ENCODE data around the gene APBA2.

Gene APBA2

DNA sequence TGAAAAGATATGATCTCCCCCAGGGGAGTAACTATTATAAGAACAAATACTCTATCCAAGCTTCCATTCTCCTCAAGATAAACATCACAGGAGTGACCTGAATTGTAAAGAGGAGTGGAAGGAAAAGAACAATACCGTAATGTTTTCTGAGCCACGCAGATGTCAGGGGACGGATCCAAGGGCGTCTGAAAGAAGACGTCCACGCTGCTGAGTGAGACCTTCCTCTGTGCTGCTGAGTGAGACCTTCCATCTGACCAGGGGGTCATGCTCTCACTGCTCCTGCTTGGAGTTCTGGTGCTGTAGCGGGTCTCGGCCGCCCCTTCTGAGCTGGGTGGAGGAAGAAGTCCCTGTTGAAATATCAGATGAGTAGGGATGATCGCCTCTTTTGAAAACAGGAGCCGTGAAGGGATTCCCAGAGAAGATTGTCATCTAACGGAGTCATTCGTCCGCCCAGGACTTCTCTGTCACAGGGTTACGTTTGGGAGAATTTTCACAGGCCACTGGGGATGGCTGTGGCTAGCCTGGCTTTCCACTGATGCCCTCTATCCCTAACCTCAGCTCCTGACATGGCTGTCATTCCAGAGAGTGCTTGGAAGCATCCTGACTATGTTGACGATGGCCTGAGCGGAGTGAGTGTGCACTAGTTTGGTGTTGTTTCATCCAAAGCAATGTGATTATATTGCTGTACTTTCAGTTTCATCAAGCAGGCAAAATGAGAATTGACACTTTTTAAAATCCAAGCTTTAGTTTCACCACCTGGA lies 184.9 kb downstream of the APBA2 start:
- TF ChIP-seq, protein P1, sequence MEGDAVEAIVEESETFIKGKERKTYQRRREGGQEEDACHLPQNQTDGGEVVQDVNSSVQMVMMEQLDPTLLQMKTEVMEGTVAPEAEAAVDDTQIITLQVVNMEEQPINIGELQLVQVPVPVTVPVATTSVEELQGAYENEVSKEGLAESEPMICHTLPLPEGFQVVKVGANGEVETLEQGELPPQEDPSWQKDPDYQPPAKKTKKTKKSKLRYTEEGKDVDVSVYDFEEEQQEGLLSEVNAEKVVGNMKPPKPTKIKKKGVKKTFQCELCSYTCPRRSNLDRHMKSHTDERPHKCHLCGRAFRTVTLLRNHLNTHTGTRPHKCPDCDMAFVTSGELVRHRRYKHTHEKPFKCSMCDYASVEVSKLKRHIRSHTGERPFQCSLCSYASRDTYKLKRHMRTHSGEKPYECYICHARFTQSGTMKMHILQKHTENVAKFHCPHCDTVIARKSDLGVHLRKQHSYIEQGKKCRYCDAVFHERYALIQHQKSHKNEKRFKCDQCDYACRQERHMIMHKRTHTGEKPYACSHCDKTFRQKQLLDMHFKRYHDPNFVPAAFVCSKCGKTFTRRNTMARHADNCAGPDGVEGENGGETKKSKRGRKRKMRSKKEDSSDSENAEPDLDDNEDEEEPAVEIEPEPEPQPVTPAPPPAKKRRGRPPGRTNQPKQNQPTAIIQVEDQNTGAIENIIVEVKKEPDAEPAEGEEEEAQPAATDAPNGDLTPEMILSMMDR (conservative IDR thresholded peaks at IDR 0.05; ENCODE audit: low read length), result no peak
- TF ChIP-seq EZH2phosphoT487 (IDR thresholded peaks at IDR 0.05; ENCODE audit: borderline replicate concordance), result no peak
- Histone ChIP-seq H3K4me3 (ENCODE audit: low read length, poor library complexity, severe bottlenecking) (no peak overlapping the region), H3K79me2 (ENCODE audit: insufficient read depth, low read length) (peaks cover 50% of the 10 kb centered on the region; the same call in 1 of the 2 replicates), H3K36me3 (ENCODE audit: insufficient read depth, low read length) (peaks cover 25% of the 10 kb centered on the region; the same call in 1 of the 2 replicates), H3K4me1 (ENCODE audit: insufficient read depth, low read length, poor library complexity, severe bottlenecking) (peaks cover 20% of the 10 kb centered on the region), H4K20me1 (ENCODE audit: insufficient read depth, low read length, poor library complexity, severe bottlenecking) (peaks cover 15% of the 10 kb centered on the region), H3F3A (ENCODE audit: low read depth) (peaks cover 3% of the 10 kb centered on the region; the same call in 1 of the 2 replicates), H3K27me3 (ENCODE audit: insufficient read depth, low read length, poor library complexity, severe bottlenecking) (no peaks in the 10 kb centered on the region), H2AFZ (ENCODE audit: low read length) (no peak overlapping the region), H3K4me2 (ENCODE audit: low read depth, low read length, poor library complexity, severe bottlenecking) (no peak overlapping the region), H3K9me2 (replicated peaks; ENCODE audit: low read depth, low read length) (no peaks in the 10 kb centered on the region), H3K9ac (ENCODE audit: low read depth, low read length, poor library complexity, severe bottlenecking) (no peak overlapping the region), H3K9me3 (ENCODE audit: insufficient read depth, low read depth, low read length) (no peaks in the 10 kb centered on the region)

DNA sequence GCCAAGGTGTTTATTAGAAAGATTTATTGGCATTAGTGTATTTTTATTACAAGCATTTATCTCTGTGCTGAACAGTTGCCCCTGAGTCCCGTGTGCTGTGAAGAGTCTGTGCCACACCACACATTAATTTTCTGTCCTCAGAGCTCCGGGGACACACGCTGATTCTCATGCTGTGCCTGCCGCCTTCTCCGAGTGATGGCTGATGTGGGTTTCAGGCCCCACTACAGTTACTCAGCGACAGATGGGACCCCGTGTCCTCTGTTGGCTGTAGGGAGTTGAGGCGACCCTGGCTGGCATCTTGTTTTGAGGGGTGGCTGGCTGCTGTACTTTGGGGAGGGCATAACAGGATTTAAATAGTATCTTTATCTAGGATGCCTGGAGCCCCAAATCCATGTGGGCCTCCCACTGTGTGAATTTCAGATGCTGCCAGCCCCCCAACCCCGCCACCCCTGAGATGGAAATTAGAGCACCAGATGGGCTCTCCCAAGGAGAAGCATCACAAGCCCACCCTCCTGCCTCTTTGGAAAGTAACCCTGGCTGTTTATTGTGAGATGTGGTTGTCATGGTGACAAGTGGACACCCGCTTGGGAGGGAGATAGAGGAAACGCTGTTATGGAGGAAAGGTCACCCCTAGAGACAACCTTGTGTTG lies 185.6 kb downstream of the APBA2 start:
- no peaks in the 10 kb centered on the region for H3K9me3 ChIP-seq (ENCODE audit: insufficient read depth, low read depth, low read length)
- no peak overlapping the region for H3K4me3 ChIP-seq (ENCODE audit: low read length, poor library complexity, severe bottlenecking)
- H3K27me3 ChIP-seq (ENCODE audit: insufficient read depth, low read length, poor library complexity, severe bottlenecking), result no peaks in the 10 kb centered on the region
- H3K9me2 ChIP-seq (replicated peaks; ENCODE audit: low read depth, low read length), result no peaks in the 10 kb centered on the region
- peaks cover 45% of the 10 kb centered on the region; the same call in 1 of the 2 replicates for H3K79me2 ChIP-seq (ENCODE audit: insufficient read depth, low read length)
- no peak overlapping the region for H3K9ac ChIP-seq (ENCODE audit: low read depth, low read length, poor library complexity, severe bottlenecking)
- H3K4me2 ChIP-seq (ENCODE audit: low read depth, low read length, poor library complexity, severe bottlenecking), result no peak overlapping the region
- H2AFZ ChIP-seq (ENCODE audit: low read length), result no peak overlapping the region
- peaks cover 3% of the 10 kb centered on the region; the same call in 1 of the 2 replicates for H3F3A ChIP-seq (ENCODE audit: low read depth)
- H3K36me3 ChIP-seq (ENCODE audit: insufficient read depth, low read length), result peaks cover 32% of the 10 kb centered on the region; the same call in 1 of the 2 replicates
- H3K4me1 ChIP-seq (ENCODE audit: insufficient read depth, low read length, poor library complexity, severe bottlenecking), result peaks cover 13% of the 10 kb centered on the region
- TF ChIP-seq EZH2phosphoT487 (IDR thresholded peaks at IDR 0.05; ENCODE audit: borderline replicate concordance), result no peak
- TF ChIP-seq, protein P1 (conservative IDR thresholded peaks at IDR 0.05; ENCODE audit: low read length), result no peak
- H4K20me1 ChIP-seq (ENCODE audit: insufficient read depth, low read length, poor library complexity, severe bottlenecking), result peaks cover 8% of the 10 kb centered on the region

DNA sequence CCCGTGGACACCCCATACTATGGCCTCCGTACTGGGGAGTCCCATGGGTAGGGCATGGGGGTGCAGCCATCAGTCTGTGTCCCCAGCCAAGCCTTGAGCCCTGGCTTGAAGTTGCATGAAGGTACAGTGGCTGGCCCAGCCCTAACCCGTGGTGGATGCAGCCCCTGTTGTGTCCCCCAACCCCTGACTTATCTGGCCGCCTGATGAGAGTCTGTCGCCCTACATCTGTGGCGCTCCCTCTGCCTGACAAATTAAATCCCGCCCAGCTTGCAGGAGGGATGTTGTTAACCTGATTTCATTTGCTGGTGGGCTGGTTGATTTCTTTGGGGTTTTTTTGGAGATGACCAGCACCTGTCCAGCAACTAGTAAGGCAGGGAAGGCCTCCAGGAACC lies 186.1 kb downstream of the APBA2 start:
- Histone ChIP-seq H3K79me2 (ENCODE audit: insufficient read depth, low read length) (peaks cover 45% of the 10 kb centered on the region; the same call in 1 of the 2 replicates), H3K36me3 (ENCODE audit: insufficient read depth, low read length) (peaks cover 38% of the 10 kb centered on the region; the same call in 1 of the 2 replicates), H2AFZ (ENCODE audit: low read length) (no peak overlapping the region), H3K4me2 (ENCODE audit: low read depth, low read length, poor library complexity, severe bottlenecking) (no peak overlapping the region), H3K4me1 (ENCODE audit: insufficient read depth, low read length, poor library complexity, severe bottlenecking) (peaks cover 8% of the 10 kb centered on the region), H3K9me2 (replicated peaks; ENCODE audit: low read depth, low read length) (no peaks in the 10 kb centered on the region), H3F3A (ENCODE audit: low read depth) (no peaks in the 10 kb centered on the region), H3K27me3 (ENCODE audit: insufficient read depth, low read length, poor library complexity, severe bottlenecking) (no peaks in the 10 kb centered on the region), H3K9ac (ENCODE audit: low read depth, low read length, poor library complexity, severe bottlenecking) (no peak overlapping the region), H3K4me3 (ENCODE audit: low read length, poor library complexity, severe bottlenecking) (no peak overlapping the region), H3K9me3 (ENCODE audit: insufficient read depth, low read depth, low read length) (no peaks in the 10 kb centered on the region), H4K20me1 (ENCODE audit: insufficient read depth, low read length, poor library complexity, severe bottlenecking) (peaks cover 4% of the 10 kb centered on the region)
- no peak for TF ChIP-seq EZH2phosphoT487 (IDR thresholded peaks at IDR 0.05; ENCODE audit: borderline replicate concordance)
- TF ChIP-seq, protein P1 (conservative IDR thresholded peaks at IDR 0.05; ENCODE audit: low read length), result no peak
